SK-N-SH (cell line): ENCODE measurements around the gene SLC23A1. TPM values are rescaled to one million over a fixed set of nuclear protein-coding genes. Genes with fewer than 3 reads are reported as not detected.

Experiments used
- CTCF ChIA-PET: fragments of 300-600, 350-600 bp; formaldehyde crosslinking; extraction: SDS; loops from one replicate; lab custom pipeline; 2021; lab: Yijun Ruan, JAX
- POLR2A ChIA-PET: fragments of 350-600 bp; sonication (Branson Sonifier 250); formaldehyde crosslinking; extraction: SDS; loops from one replicate; lab custom pipeline; 2020; ENCODE audit warnings: antibody characterized with exemption, inconsistent platforms; lab: Yijun Ruan, JAX
- DNase-seq: peaks from one replicate; pipeline ENCODE4 v3.0.0; 2012
- H2AFZ ChIP-seq: fragments of 200-600 bp; sonication (generic); 2 replicates; pipeline ENCODE4 v1.8.1; 2016; ENCODE audit warnings: antibody characterized with exemption, mild to moderate bottlenecking, low read depth
- H3F3A ChIP-seq: fragments of 200-600 bp; sonication (generic); replicated peaks from 2 replicates; pipeline ENCODE3; 2016; ENCODE audit warnings: antibody characterized with exemption, mild to moderate bottlenecking; ENCODE audit not compliant: insufficient read depth
- H3K27ac ChIP-seq, 2 experiments: fragments of 200-500 bp in 1 of 2; fragments of 200-600 bp in 1 of 2; sonication (Bioruptor generic) in 1 of 2; sonication (generic), shearing (Covaris generic) in 1 of 2; 2 replicates each; pipeline versions ENCODE4 v1.5.1 to v1.6.1; 2014 to 2016; ENCODE audit warnings: low read depth in 2 of 2, inconsistent platforms in 1 of 2, low read length in 1 of 2, mild to moderate bottlenecking in 1 of 2, mixed read lengths in 1 of 2
- H3K27me3 ChIP-seq: fragments of 200-600 bp; sonication (generic), shearing (Covaris generic); 2 replicates; pipeline ENCODE4 v1.6.1; 2016; ENCODE audit warnings: mixed run types; ENCODE audit not compliant: insufficient read depth
- H3K36me3 ChIP-seq, 2 experiments: fragments of 200-500 bp in 1 of 2; fragments of 200-600 bp in 1 of 2; sonication (Bioruptor generic) in 1 of 2; sonication (generic) in 1 of 2; replicated peaks in 1 of 2; 2 replicates each; pipeline versions ENCODE3 to v1.5.1; 2014 to 2016; ENCODE audit warnings: low read length in 1 of 2, mild to moderate bottlenecking in 1 of 2; ENCODE audit not compliant: insufficient read depth in 2 of 2, control insufficient read depth in 1 of 2
- H3K4me1 ChIP-seq, 2 experiments: fragments of 200-500 bp in 1 of 2; fragments of 200-600 bp in 1 of 2; sonication (Bioruptor generic) in 1 of 2; sonication (generic), shearing (Covaris generic) in 1 of 2; 2 replicates each; pipeline versions ENCODE4 v1.5.1 to v1.6.1; 2014 to 2016; ENCODE audit warnings: low read depth in 1 of 2, low read length in 1 of 2, mixed run types in 1 of 2; ENCODE audit not compliant: insufficient read depth in 2 of 2, control insufficient read depth in 1 of 2
- H3K4me2 ChIP-seq: fragments of 200-600 bp; sonication (generic), shearing (Covaris generic); 2 replicates; pipeline ENCODE4 v1.6.1; 2017; ENCODE audit warnings: mixed run types
- H3K4me3 ChIP-seq, 2 experiments: fragments of 200-500 bp in 1 of 2; fragments of 200-600 bp in 1 of 2; sonication (Bioruptor generic) in 1 of 2; sonication (generic), shearing (Covaris generic) in 1 of 2; 2 replicates each; pipeline versions ENCODE4 v1.5.1 to v1.8.1; 2014 to 2016; ENCODE audit warnings: low read depth in 2 of 2, inconsistent platforms in 1 of 2, low read length in 1 of 2, mild to moderate bottlenecking in 1 of 2, mixed read lengths in 1 of 2, moderate library complexity in 1 of 2
- H3K79me2 ChIP-seq: fragments of 200-600 bp; sonication (generic); 2 replicates; pipeline ENCODE4 v1.8.1; 2017; ENCODE audit warnings: mild to moderate bottlenecking; ENCODE audit not compliant: insufficient read depth
- H3K9ac ChIP-seq: fragments of 200-600 bp; sonication (generic); 2 replicates; pipeline ENCODE4 v1.6.1; 2017; ENCODE audit warnings: mixed run types
- H3K9me2 ChIP-seq: fragments of 200-600 bp; sonication (generic); 2 replicates; pipeline ENCODE4 v1.6.1; 2017; ENCODE audit warnings: mixed run types
- H3K9me3 ChIP-seq: fragments of 200-600 bp; sonication (generic); 2 replicates; pipeline ENCODE4 v1.6.1; 2017; ENCODE audit warnings: mixed run types, mild to moderate bottlenecking, moderate library complexity
- H4K20me1 ChIP-seq: fragments of 200-600 bp; sonication (generic); 2 replicates; pipeline ENCODE4 v1.6.1; 2017; ENCODE audit warnings: mild to moderate bottlenecking, mixed run types; ENCODE audit not compliant: insufficient read depth
- CHD2 ChIP-seq: fragments of 150-350 bp; IDR thresholded peaks from 2 replicates; pipeline ENCODE4 v1.6.1; 2018; ENCODE audit warnings: low read length; ENCODE audit not compliant: partially characterized antibody
- ELF1 ChIP-seq: IDR thresholded peaks from 2 replicates; pipeline ENCODE4 v1.4.0; 2012
- EZH2phosphoT487 ChIP-seq: fragments of 200-600 bp; sonication (generic); IDR thresholded peaks from 2 replicates; pipeline ENCODE4 v1.6.1; 2017; ENCODE audit warnings: low read depth, mixed run types, mild to moderate bottlenecking, antibody characterized with exemption, moderate library complexity, borderline replicate concordance
- FOXJ3 ChIP-seq: sonication (generic); formaldehyde crosslinking; IDR thresholded peaks from 2 replicates; pipeline ENCODE4 v1.5.1; 2020; ENCODE audit warnings: mild to moderate bottlenecking, missing genetic modification reagents
- GABPA ChIP-seq: IDR thresholded peaks from 2 replicates; pipeline ENCODE4 v1.4.0; 2012; ENCODE audit warnings: low read depth, mild to moderate bottlenecking
- IRF3 ChIP-seq: fragments of 150-350 bp; IDR thresholded peaks from 2 replicates; pipeline ENCODE4 v1.6.1; 2016; ENCODE audit warnings: mild to moderate bottlenecking, low read depth, low read length
- MEF2A ChIP-seq: IDR thresholded peaks from 2 replicates; pipeline ENCODE4 v1.4.0; 2012; ENCODE audit warnings: low read depth, borderline replicate concordance
- NRF1 ChIP-seq: IDR thresholded peaks from 2 replicates; pipeline ENCODE4 v1.6.1; 2012; ENCODE audit warnings: low read depth, mild to moderate bottlenecking, low read length
- PBX3 ChIP-seq: IDR thresholded peaks from 2 replicates; pipeline ENCODE4; 2012
- REST ChIP-seq: IDR thresholded peaks from 2 replicates; pipeline ENCODE4 v1.6.1; 2012; ENCODE audit warnings: mild to moderate bottlenecking, low read depth, low read length, moderate library complexity
- RFX5 ChIP-seq: IDR thresholded peaks from 2 replicates; pipeline ENCODE4 v1.6.1; 2012; ENCODE audit warnings: mild to moderate bottlenecking, improper control_type of control experiment, low read length
- TAF1 ChIP-seq: IDR thresholded peaks from 2 replicates; pipeline ENCODE4 v1.6.1; 2012; ENCODE audit warnings: low read depth, mild to moderate bottlenecking, low read length, moderate library complexity, borderline replicate concordance
- TEAD4 ChIP-seq: IDR thresholded peaks from 2 replicates; pipeline ENCODE4 v1.4.0; 2012; ENCODE audit warnings: mild to moderate bottlenecking, borderline replicate concordance; ENCODE audit not compliant: insufficient read depth
- whole genome bisulfite sequencing: methylation state at CpG from one replicate; pipeline ENCODE4 v1.1.6; 2017; ENCODE audit warnings: low lambda C conversion rate; 5-methylcytosine and 5-hydroxymethylcytosine counted together
- polyA plus RNA-seq, 3 experiments: library from polyadenylated mRNA; depleted of rRNA; stranded (reverse); fragments of >200 nt; gene quantifications; 2 replicates each; pipeline ENCODE4 v1.2.3, GENCODE V29; 2012
- TF ChIP-seq, protein P1 (sequence below): IDR thresholded peaks from 2 replicates; pipeline ENCODE4 v1.4.0; 2012; ENCODE audit warnings: low read depth, borderline replicate concordance
- TF ChIP-seq, protein P2 (sequence below): fragments of 150-350 bp; IDR thresholded peaks from 2 replicates; pipeline ENCODE4 v1.6.1; 2017; ENCODE audit warnings: antibody characterized with exemption, low read length, low read depth, borderline replicate concordance

SLC23A1 gene
- polyA plus RNA-seq, 1 of the 3 experiments (the other 2 are of a cell fraction), result not detected

DNA sequence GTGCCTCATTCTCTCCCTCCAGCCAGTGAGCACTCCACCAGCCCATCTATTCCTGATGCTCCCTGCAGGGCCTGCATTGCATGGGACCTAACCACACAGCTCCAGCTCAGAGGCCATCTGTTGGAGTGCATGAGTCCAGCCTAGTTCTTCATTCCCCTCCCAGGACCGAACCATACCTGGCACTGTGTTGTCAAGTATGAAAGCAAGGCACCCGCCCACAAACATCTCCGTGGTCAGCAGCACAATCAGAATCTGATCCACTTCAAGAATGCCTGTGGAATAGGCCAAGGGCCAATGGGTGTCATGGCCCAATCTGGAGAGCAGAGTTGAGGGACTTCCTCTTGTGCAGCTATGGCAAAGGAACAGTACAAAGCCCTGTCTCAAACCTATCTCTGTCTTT is 5.9 kb downstream of the SLC23A1 start:
- DNase-seq, result no peak
- Histone ChIP-seq H3K9me3 (no peaks in the 10 kb centered on the region), H3K4me3 (no peak overlapping the region), H3K4me1 (peaks cover 4 to 9% of the 10 kb centered on the region in 2 experiments; a peak in 2 of 4 replicates), H2AFZ (no peak overlapping the region), H3K27ac (no peak overlapping the region), H3K4me2 (no peak overlapping the region), H3F3A (peaks cover 10% of the 10 kb centered on the region), H3K27me3 (no peaks in the 10 kb centered on the region), H3K36me3 (peaks cover 1 to 5% of the 10 kb centered on the region in 2 experiments), H3K9me2 (no peaks in the 10 kb centered on the region), H4K20me1 (peaks cover 7% of the 10 kb centered on the region; the same call in 1 of the 2 replicates), H3K9ac (no peak overlapping the region), H3K79me2 (no peaks in the 10 kb centered on the region)
- CTCF ChIA-PET, result interaction anchor here (1.3 kb wide), 1 partner anchor 16 kb away, joined by 3 read pairs; no protein-coding TSS in a partner anchor
- POLR2A ChIA-PET, result no interaction called here
- 94% methylated on average over 3 of the region's 3 CpGs for WGBS
- no peak for TF ChIP-seq EZH2phosphoT487
- TF ChIP-seq ELF1, result no peak
- TF ChIP-seq TAF1, result no peak
- no peak for TF ChIP-seq IRF3
- TF ChIP-seq MEF2A, result no peak
- no peak for TF ChIP-seq TEAD4
- TF ChIP-seq CHD2, result no peak
- TF ChIP-seq, protein P1, sequence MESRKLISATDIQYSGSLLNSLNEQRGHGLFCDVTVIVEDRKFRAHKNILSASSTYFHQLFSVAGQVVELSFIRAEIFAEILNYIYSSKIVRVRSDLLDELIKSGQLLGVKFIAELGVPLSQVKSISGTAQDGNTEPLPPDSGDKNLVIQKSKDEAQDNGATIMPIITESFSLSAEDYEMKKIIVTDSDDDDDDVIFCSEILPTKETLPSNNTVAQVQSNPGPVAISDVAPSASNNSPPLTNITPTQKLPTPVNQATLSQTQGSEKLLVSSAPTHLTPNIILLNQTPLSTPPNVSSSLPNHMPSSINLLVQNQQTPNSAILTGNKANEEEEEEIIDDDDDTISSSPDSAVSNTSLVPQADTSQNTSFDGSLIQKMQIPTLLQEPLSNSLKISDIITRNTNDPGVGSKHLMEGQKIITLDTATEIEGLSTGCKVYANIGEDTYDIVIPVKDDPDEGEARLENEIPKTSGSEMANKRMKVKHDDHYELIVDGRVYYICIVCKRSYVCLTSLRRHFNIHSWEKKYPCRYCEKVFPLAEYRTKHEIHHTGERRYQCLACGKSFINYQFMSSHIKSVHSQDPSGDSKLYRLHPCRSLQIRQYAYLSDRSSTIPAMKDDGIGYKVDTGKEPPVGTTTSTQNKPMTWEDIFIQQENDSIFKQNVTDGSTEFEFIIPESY, result no peak
- TF ChIP-seq NRF1, result no peak
- no peak for TF ChIP-seq FOXJ3 (CRISPR knock-in tag)
- TF ChIP-seq, protein P2, sequence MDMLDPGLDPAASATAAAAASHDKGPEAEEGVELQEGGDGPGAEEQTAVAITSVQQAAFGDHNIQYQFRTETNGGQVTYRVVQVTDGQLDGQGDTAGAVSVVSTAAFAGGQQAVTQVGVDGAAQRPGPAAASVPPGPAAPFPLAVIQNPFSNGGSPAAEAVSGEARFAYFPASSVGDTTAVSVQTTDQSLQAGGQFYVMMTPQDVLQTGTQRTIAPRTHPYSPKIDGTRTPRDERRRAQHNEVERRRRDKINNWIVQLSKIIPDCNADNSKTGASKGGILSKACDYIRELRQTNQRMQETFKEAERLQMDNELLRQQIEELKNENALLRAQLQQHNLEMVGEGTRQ, result no peak
- no peak for TF ChIP-seq RFX5
- TF ChIP-seq REST, result no peak
- no peak for TF ChIP-seq PBX3
- no peak for TF ChIP-seq GABPA
